GM10847 (cell line): Measurements from ENCODE around the gene PLA2G15.
A peak's percentile ranks its signal among the peaks of the same experiment; 100 is the strongest.

Experiments used
- POLR2A ChIP-seq: IDR thresholded peaks from 2 replicates; pipeline ENCODE4 v1.6.1; 2011; ENCODE audit not compliant: insufficient read length; ENCODE audit errors: extremely low read depth

PLA2G15 gene

GRCh38 chr16:68244903-68245853 lies at the start of gene PLA2G15:
TSS of gene PLA2G15 (plus strand) at chr16:68245373. CDS start at chr16:68245427, 54 bp downstream.
- peak; percentile 33 for TF ChIP-seq POLR2A

GRCh38 chr16:68197250-68197649 lies 47.9 kb upstream of the PLA2G15 start:
- no peak for TF ChIP-seq POLR2A

- no peak for TF ChIP-seq POLR2A
Observed at GRCh38 chr16:68200088-68200783, 44.9 kb upstream of the PLA2G15 start.

GRCh38 chr16:68202091-68202519 lies 43.1 kb upstream of the PLA2G15 start:
- no peak for TF ChIP-seq POLR2A

- TF ChIP-seq POLR2A: no peak
Observed at GRCh38 chr16:68206245-68206644, 38.9 kb upstream of the PLA2G15 start.

- TF ChIP-seq POLR2A: no peak
Observed at GRCh38 chr16:68214726-68215125, 30.4 kb upstream of the PLA2G15 start.

- no peak for TF ChIP-seq POLR2A
Observed at GRCh38 chr16:68215302-68215701, 29.9 kb upstream of the PLA2G15 start.

- TF ChIP-seq POLR2A: no peak
Observed at GRCh38 chr16:68216240-68216639, 28.9 kb upstream of the PLA2G15 start.

- no peak for TF ChIP-seq POLR2A
Observed at GRCh38 chr16:68217506-68217905, 27.7 kb upstream of the PLA2G15 start.

GRCh38 chr16:68219725-68220351 lies 25.3 kb upstream of the PLA2G15 start:
- TF ChIP-seq POLR2A: no peak

- no peak for TF ChIP-seq POLR2A
Observed at GRCh38 chr16:68223072-68223471, 22.1 kb upstream of the PLA2G15 start.

- TF ChIP-seq POLR2A: no peak
Observed at GRCh38 chr16:68226116-68226515, 19.1 kb upstream of the PLA2G15 start.

- no peak for TF ChIP-seq POLR2A
Observed at GRCh38 chr16:68227183-68227793, 17.9 kb upstream of the PLA2G15 start.

- TF ChIP-seq POLR2A: no peak
Observed at GRCh38 chr16:68227850-68228553, 17.2 kb upstream of the PLA2G15 start.

- no peak for TF ChIP-seq POLR2A
Observed at GRCh38 chr16:68228652-68229051, 16.5 kb upstream of the PLA2G15 start.
